ENCODE measurements around the gene ZIC5.

DNA sequence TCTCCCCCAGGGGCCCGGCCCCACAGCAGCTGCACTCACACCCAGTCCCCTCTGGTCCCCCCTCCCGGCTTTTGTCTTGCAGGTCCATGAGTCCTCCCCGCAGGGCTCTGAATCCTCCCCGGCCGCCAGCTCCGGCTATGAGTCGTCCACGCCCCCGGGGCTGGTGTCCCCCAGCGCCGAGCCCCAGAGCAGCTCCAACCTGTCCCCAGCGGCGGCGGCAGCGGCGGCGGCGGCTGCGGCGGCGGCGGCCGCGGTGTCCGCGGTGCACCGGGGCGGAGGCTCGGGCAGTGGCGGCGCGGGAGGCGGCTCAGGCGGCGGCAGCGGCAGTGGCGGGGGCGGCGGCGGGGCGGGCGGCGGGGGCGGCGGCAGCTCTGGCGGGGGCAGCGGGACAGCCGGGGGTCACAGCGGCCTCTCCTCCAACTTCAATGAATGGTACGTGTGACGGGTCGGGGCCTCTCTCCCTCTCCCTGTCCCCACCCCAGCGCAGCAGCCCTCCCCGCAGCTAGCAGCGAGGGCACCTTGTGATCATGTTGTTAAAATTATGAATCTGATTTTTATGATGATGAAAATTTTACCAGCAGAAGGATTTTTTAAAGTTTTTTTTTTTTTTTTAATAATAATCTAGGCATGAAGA lies 13.8 kb upstream of the ZIC5 start:
- TF ChIP-seq, protein P1, sequence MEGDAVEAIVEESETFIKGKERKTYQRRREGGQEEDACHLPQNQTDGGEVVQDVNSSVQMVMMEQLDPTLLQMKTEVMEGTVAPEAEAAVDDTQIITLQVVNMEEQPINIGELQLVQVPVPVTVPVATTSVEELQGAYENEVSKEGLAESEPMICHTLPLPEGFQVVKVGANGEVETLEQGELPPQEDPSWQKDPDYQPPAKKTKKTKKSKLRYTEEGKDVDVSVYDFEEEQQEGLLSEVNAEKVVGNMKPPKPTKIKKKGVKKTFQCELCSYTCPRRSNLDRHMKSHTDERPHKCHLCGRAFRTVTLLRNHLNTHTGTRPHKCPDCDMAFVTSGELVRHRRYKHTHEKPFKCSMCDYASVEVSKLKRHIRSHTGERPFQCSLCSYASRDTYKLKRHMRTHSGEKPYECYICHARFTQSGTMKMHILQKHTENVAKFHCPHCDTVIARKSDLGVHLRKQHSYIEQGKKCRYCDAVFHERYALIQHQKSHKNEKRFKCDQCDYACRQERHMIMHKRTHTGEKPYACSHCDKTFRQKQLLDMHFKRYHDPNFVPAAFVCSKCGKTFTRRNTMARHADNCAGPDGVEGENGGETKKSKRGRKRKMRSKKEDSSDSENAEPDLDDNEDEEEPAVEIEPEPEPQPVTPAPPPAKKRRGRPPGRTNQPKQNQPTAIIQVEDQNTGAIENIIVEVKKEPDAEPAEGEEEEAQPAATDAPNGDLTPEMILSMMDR (IDR thresholded peaks at IDR 0.05) = no peak
- TF ChIP-seq POLR2A (IDR thresholded peaks at IDR 0.05) = no peak

All from body of pancreas (tissue), 4 donors.